HG02763 (cell line): ENCODE measurements around the gene TCF19.

Experiments used
- ATAC-seq: cut with Tn5 transposase; IDR thresholded peaks from one replicate; pipeline ENCODE4 v1.9.1; 2021; ENCODE audit warnings: mild to moderate bottlenecking, moderate library complexity; ENCODE audit not compliant: unreplicated experiment

Gene TCF19

DNA sequence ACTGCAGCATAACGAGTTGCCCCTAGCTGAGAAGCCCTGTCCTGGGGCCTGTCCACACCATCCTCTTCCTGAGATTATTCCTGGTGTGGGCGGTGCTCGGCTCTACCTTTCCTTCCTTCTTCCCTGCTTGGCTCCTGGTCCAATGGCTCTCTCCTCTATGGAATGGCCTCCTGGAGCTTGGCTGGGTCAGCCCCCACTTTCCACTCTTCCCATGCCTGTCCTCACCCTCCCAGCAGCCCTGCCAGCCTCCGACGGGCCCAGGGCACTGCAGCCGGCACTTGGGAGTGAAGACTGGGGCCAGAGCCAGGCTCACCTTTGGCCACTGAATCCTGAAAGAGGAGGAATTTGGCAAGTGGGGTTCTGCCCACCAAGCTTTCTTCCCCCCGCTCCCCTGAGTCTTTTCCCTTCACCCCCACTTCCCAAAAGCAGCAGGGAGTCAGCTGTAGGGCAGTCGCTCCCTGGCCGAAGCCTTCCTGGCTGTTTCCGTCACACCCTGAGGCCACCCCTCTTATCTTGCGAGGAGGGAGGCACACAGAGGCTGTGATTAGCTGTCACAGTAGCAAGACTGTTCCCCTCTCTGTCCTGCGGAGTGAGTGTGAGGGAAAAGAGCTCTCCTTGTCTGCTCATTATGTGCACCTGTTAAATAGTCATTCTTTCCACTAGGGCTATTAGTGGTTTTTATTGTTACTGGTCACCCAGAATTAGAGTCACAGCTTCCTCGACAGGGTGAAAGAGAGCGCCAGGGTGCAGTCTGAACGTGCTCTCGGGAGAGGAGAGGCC lies 31.8 kb upstream of the TCF19 start:
- ATAC-seq = no peak

DNA sequence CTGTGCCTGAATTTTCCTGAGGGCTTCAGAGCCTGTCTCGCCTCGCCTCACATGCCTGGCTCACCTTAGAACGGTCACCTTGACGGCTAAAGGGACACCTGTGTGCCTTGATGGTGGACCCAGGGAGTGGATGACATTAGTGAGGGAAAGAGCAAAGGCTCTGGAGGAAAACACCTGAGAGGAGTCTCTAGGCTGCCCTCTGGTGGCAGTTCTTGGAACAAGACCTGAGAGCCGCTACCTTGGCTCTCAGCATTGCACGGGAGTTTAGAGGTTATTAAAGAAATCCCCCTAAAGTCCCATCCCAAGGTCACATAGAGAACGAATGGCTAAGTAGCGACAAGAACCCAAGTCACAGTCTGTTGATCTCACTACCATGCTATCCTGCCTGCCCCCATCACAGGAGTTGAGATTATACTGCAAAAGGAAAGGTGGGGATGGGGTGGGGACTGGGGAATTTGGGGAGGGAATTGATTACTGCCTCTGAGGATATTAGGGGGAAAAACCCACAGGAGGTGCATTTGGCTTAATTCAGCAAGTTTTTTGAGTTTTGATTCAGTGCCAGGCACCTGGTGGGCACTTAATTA lies 30.2 kb upstream of the TCF19 start:
- ATAC-seq = no peak

DNA sequence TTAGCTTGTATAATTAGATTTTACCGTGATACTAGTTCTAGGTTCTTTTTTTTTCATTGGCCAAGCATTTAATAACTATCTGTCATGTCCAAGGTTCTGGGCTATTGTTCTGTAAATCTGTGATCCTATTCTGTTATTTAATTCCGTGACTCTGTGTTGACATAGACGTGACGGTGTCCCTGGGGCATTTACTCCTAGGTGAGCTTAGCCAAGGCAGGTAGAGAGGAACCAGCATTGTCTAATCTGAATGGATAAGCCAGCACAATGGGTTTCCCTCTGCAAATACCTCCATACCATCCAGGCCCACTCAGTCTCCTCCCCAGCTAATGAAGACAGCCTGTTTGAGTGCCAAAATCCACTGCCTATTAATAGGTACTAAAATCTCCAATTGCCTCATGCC lies 29.3 kb upstream of the TCF19 start:
- ATAC-seq = no peak

DNA sequence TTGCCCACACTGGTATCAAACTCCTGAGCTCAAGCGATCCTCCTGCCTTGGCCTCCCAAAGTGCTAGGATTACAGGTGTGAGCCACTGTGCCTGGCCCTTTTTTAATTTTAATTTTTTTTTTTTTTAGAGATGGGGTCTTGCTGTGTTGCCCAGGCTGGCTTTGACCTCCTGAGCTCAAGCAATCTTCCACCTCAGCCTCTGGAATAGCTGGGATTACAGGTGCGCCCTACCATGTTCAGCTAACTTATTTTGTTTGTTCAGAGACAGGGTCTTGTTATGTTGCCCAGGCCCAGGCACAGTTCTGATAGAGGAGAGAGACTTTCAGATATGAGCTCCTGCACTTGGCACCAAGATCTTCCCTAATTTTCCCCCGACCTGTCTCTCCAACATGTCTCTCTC lies 27.6 kb upstream of the TCF19 start:
- no peak for ATAC-seq

DNA sequence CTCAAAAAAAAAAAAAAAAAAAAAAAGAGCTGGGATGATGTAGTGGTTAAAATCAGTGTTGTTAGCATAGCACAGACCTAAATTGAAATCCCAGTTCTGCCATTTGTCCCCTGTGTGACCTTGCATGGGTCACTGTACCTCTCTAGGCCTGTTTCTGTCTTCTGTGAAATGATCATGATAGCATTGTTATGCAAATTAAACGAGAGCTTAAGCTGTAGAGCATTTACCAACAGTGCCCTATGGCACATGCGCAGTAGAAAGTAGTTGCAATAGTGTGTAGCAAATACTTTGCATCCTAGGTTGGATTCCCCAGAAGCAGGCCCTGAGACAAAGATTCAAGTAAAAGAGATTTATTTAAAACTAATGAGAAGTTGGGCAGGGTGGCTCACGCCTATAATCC lies 26.8 kb upstream of the TCF19 start:
- no peak for ATAC-seq

DNA sequence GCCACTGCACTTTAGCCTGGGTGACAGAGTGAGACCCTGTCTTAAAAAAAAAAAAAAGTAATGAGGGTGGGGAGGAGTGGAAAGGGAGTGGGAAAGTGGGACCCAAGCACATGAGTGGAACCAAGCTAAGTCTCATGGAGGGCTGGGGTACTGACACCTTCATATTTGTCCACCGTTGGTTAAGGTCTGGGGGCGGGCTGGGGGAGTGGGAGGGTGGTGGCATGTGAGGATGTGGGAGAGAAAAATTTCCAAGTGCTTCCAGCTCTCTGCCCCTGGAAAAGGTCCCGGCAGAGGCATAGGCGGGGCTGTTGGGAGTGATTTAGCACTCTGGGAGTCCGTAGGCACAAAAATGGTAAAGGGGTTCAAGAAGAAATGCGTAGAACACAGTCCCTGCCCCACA lies 25.6 kb upstream of the TCF19 start:
- ATAC-seq = no peak

DNA sequence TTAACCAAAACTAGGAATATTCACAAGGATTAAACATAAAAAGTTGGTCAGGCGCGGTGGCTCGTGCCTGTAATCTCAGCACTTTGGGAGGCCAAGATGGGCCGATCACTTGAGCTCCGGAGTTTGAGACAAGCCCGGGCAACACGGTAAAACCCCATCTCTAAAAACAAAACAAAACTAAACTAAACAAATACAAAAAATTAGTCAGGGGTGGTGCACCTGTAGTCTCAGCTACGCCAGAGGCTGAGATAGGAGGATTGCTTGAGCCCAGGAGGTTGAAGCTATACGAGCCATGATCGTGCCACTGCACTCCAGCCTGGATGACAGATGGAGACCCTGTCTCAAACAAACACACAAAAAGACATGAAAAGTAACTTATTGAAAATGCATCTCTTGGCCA lies 22.7 kb upstream of the TCF19 start:
- no peak for ATAC-seq

DNA sequence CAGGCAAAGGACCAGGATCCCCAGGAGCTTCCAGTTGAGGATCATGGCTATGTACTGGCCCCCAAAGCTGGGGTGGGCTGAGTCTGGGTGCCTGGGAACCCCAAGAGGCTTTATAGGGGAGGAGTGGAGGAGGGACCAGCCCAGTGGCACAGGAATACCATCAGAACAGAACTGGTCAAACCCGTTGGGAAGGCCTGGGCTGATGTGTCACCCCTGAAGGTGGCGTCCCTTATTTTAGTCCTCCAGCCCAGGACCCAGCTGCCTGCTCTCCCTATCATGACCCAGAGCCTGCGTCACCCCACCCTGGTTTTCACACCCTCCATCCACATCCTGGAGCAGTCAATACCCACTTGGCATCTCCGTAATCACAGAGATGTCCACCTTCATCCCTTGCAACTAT lies 19.4 kb upstream of the TCF19 start, which contains the start of gene PSORS1C2:
PSORS1C2 (minus strand) TSS at position 85 of the 400 bp plus-strand sequence; CDS start at position 45, 40 bp downstream.
- no peak for ATAC-seq

DNA sequence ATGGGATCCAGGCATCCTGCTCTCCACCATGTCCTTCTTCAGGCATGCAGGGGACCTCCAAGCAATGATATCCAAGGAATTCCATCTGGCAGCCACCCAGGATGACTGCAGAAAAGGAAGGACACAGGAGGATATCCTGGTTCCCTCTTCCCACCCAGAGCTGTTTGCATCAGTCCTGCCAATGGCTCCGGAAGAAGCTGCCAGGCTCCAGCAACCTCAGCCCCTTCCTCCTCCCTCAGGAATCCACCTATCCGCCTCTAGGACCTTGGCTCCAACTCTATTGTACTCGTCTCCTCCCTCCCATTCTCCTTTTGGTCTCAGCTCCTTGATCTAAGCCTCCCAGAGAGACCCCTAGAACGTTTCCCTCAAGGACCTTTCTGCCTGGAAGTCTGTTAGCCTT lies 18.8 kb upstream of the TCF19 start:
- ATAC-seq = no peak

DNA sequence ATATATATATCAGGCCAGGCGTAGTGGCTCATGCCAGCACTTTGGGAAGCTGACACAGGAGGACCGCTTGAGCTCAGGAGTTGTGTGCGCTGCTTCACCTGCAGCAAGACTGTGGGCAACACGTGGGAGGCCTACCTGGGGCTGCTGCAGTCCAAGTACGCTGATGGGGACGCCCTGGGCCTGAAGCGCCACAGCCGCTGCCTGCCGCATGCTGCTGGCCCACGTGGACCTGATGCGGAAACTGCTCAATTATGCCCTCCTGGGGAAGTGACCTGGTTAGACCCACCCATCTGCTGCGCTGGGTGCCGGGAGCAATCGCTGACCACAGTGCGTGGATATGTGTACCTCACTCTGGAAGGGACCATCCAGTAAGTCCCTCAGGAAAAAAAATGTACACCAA lies 17.7 kb upstream of the TCF19 start:
- no peak for ATAC-seq

DNA sequence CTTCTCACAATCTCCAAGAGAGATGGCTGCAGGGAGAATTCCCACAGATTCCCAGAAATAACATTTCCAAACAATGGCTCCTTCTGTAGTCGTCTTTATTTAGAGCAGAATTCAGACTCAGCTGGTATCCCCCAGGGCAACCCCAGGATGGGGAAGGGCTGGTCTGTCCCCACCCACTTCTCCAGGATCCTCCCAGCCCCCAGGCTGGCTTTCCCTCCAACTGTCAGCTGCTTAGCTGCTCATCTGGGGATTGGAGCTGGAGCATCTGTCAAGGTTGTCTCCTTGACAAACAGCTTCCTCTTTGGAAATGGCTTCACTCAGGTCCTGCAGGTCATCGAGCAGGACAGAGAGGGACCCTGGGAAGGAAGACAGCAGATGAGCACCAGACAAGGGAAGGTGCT lies 16.0 kb upstream of the TCF19 start:
- ATAC-seq = no peak

DNA sequence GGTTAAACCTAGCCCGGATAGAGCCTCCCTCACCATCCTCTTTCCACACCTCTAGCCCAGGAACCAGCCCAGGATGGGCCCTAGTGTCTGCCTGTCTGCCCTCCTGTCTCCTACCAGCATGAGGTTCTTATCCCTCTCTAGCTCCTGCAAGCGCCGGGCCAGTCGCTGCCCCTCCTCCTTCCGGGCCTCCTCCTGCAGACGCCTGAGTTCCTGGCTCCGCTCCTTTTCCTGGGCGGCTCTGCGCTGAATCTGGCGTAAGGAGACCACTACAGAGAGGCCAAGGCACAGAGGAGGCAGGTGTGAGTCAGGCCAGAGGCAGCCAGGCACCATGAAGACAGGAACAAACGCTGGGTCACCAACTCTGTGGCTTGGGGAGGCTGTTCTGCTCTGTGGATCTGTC lies 15.2 kb upstream of the TCF19 start:
- ATAC-seq = no peak

DNA sequence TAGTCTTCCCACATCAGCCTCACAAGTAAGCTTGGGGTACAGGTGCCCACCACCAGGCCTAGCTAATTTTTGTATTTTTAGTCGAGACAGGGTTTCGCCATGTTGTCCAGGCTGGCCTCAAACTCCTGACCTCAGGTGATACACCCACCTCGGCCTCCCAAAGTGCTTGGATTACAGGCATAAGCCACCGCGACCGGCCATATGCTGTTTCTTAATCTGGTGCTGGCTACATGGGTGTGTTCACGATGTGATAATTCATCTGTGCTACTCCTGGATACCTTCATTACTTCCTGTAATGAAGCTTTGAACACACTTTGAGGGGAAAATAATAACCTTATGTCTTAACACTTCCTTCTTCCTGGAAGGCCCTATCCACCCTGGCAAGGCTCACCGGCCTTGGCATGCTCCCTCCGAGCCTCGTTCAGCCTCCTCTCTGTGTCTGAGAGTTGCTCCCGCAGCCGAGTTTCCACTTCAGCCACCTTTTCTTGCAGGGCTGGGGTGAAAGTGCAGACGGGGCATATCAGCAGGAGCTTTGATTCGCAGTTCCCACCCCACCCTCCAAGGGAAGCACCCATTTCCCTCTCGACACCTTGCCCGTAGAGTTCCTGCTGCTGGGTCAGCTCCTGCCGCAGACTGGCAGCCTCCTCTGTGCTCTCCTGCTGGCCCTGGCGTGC lies 14.0 kb upstream of the TCF19 start:
- ATAC-seq = no peak

DNA sequence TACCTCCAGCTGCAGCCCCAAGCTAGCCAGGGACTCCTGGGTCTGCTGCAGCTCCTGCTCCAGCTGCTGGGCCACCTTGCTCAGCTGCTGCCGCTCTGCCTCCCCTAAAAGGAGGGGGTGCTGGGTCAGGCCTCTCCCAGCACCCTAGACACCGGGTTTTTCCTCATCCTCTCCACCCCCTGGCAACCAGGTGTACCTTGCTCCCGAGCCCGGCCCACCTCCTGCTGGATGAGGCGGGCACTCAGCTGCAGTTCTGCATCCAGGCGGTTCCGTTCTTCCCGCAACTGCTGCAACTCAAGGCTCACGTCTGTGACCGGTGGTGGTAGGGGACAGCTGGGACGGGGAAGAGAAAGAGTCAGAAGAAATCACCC lies 13.4 kb upstream of the TCF19 start:
- ATAC-seq = no peak

DNA sequence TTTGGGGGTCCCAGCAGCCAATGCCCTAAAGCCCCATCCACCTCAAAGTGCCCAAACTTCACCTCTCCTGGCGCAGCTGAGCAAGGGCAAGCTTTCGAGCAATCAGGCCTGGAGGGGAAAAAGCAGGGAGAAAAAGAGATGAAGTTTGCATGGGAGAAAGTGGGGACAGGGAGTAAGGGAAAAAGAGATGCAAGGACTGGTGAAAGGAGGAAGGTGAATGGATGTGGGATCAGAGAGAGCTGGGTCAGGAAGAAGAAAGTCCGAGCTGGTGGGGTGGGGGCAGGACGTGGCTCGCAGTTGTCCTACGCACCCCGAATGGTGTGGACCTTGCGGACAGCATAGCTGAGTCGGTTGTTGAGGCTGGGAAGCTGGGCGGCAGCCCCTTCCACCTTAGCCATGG lies 13.0 kb upstream of the TCF19 start:
- no peak for ATAC-seq

DNA sequence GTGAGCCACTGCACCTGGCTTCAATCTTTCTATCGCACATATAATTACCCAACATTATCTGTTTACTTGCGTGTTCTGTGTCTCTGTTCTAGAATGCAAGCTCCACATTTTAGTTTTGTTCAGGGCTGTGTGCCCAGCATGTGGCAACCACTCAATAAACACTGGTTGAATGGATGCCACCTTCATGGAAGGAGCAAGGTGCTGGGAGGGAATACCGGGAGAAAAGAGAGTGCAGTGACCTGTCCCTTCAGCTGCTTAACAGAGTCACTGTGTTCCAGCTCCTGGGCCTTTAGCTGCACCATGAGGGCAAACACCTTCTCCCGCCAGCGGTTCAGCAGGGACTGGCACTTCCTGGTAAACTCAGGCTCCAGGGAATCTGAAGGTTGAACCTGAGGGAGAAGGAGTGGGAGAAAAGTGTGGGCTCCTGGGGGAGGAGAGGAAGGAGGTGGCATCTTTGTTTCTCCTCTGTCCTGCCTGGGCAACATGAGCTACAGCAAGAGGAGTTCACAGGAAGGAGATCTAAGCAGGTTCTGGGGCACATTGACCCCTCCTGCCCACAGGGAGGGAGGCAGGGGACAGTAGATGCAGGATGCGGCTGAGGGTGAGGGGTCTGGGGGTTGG lies 8.5 kb upstream of the TCF19 start:
- no peak for ATAC-seq

DNA sequence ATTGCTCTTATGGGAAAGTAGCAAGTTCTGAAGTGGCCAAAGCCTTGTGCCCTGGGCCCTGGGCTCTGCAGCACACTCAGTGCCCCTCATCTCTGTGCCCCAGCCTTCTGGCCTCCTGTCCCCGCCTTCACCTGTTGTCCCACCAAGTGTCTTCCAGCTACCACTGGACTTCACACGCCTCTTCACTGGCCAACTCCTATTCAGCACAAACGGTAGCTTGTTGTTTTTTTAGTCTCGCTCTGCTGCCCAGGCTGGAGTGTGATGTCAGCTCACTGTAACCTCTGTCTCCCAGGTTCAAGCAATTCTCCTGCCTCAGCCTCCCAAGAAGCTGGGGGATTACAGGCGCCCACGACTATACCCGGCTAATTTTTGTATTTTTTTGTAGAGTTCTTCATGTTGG lies 5.6 kb upstream of the TCF19 start:
- ATAC-seq = no peak

DNA sequence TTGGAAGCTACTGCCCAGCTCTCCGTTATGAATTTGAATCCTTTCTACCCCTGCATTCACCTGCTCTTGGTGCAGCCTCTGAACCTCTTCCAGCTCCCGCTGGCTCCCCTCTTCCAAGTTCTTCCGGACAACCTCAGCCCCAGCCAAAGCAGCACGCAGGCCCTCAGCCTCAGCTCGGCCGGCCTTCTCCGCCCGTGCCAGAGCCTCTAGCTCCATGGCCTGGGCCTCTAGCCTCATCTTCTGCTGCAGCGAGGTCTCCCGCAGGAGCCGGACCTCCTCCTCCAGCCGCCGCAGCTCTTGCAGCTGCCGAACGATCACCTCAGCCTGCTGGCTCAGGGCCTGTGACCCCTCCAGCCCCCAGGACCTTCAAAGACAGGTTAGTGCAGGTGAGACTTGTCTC lies 4.0 kb upstream of the TCF19 start:
- no peak for ATAC-seq

DNA sequence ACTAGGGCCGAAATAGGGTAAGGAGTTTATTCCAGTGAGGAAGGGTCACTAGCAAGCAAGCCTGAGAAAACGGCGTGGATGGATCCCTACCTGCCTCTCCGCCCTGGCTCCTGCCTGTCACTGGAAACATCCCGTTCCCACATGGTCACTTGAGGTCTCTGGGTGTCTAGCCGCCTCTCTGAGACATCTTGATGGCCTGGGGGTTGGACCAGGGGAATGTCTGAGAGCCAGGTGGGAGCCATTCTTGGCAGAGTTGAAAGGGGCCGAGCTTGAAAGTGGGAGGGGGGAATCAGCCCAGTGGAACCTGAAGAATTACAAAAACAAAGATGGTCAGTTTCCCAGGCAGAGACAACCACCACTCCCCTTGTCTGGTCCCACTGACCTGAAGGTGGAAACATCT lies 1.7 kb upstream of the TCF19 start:
- ATAC-seq = no peak

DNA sequence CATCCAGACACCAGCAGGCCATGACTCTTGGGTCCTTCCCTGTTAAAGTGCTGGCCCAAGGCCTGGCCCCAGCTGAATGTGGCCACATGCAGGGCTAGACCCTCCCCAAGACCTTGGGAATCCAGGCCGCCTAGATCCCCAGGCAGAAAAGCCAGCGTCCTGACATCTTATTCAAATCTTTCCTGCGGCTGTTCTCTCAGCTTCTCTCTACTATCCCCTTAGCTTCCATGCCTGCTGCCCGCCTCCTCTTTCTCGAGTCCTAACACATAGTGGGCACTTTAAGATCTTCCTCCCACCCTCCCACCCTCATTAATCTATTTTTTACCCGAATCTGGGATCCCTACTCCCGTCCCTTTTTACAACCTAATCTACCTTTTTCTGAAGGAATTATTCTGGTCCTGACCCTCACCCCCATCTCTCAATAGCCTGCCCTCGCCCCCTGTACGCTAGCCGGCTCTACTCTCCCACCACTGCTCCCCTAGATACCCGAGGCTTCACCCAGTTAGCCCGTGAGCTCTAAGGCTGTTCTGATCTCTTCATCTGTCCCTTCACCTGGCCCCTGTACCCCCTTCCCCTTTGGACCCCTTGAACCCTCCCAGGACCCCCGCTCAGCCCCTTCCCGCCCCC lies 763 bp upstream of the TCF19 start, which contains the start of gene CCHCR1:
CCHCR1 (minus strand) TSS at position 290 of the 627 bp plus-strand sequence; CDS start at position 88, 202 bp downstream.
- ATAC-seq = no peak
